ENCODE data around the gene EIF4A3.
"Not testable (repeated sequence)": the region's sequence is repeated elsewhere in the genome, so short reads cannot be mapped to it uniquely, and the experiment has no call there.

EIF4A3 gene

DNA sequence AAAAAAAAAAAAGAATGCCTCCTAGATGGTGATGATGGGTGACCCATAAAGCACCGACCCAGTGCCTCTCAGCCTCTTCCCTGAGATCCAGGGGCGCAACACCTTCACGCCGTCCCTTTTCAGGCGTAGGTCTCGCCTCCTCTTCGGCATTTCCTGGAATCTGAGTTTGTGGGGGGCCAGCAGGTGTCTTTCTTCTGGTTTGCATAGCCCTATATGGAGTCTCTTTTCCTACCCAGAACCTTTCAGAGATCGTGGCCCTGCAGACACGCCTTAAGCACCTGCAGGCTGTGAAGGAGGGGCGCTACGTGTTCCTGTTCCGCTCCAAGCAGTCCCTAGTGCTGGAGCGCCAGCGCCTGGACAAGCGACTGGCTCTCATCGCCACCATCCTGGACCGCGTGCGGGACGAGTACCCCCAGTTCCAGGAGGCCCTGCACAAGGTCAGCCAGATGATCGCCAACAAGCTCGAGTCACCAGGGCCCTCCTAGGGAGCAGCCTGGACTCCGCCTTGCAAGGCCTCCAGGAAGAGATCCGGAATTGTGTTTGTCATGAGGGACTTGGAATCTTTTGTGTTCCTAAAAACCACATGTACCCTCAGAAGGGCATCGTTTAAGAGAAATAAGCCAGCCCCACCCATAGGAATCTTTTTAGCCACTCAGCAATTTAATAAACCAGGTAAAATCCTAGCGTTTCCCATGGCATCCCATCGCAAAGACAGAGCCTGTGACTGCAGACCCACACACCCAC lies 47.5 kb downstream of the EIF4A3 start:
- DNase-seq (ENCODE audit: low spot score): no peak

DNA sequence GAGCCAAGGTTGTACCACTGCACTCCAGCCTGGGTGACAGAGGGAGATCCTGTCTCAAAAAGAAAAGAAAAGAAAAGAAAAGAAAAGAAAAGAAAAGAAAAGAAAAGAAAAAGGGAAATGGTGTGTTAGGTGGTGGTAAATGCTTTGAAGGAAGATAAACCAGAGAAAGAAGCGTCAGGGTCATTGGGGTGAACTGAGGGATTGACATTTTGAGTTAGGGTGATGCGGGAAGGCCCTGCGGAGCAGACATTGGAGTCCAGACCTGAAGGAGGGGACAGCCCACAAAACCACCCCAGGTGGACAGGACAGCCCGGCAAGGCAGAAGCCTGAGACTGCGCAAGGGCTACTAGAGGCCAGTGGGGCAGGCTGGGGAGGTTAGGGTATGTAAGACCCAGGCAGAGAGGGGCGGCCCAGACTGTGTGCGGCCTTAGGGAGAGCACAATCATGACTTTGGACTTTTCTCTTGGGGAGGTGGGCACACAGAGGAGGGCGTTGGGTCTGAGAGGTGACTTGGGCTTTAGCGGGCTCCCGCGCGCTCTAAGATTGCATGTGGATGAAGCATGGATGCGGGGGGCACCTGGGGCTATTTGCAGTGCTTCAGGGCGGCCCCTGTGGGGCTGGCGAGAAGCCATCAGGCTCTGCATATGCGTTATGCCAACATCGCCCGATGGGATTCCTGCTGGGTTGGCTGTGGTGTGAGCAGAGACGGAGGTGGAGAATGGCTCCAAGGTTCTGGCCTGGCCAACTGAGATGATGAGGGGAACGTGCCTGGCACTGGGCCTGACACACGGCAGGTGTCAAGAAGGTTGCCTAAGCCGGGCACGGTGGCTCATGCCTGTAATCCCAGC lies 48.9 kb downstream of the EIF4A3 start:
- DNase-seq (ENCODE audit: low spot score): no peak

DNA sequence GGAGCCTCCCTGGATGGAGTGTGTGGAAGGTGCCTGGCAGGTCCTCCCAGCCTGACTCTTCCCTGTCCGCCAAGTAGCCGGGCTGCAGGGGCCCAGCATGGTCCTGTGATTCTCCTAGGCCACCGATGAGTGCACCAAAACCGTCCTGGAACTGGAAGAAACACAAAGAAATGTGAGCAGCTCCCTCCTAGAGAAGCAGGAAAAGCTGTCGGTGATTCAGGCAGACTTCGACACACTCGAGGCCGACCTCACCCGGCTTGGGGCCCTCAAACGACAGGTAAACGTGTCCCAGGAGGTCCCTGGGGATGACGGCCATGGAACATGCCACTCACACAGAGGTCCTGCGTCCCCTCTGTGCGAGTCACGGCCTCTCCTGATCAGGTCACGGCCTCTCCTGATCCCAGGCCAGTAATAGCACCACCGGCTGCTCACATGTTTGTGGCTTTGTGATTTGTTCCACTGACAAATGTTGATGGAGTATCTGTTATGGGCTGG lies 49.8 kb downstream of the EIF4A3 start:
- no peak for DNase-seq (ENCODE audit: low spot score)

DNA sequence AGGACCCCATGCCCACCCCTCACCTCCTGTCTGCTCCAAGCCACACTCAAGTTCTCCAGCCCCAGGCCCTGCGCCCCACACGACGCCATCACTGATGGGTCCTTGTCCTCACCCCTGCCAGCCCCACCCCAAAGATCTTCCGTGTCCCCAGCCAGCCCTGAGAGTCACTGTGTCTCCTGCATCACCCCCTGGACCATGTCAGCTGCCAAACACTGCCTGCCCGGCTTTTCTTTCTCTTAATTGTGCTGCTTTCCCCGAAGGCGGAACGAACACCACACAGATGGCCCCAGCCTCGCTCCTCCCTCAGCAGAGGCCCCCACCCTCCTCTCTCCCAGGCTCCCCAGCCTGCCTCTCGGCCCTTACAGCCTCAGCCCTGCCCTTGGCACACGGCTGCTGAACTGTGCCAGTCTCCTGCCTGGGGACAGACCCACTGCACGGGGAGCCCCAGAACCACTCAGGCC lies 50.3 kb downstream of the EIF4A3 start:
- DNase-seq (ENCODE audit: low spot score): no peak

DNA sequence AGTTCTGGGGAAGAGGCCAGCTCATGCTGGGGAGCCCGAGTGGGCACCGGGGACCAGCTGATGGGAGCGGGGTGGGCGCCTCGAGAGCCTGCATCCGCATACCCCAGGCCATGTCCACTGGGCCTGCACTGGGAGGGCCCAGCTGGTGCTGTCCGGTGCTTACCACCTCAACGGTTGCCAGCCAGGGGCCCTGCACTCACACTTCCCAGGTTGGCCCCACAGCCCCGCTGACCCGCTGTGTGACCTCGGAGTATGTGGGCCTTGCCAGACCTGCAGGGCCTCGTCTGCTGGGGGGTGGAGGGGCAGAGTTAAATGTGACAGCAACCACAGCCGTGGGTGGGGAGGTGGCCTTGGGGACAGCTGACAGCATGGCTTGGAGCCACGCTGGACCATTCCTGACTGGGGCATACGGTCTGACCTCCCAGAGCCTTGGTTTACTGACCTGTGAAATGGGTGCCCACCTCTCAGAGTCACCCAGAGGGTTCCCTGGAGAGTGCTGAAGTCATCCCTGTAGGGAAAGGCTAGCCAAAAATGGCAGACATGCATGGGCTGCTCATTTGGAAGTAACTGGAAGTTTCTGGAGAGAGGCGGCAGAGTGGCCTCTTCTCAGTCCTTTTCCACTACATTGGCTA lies 51.0 kb downstream of the EIF4A3 start:
- no peak for DNase-seq (ENCODE audit: low spot score)

DNA sequence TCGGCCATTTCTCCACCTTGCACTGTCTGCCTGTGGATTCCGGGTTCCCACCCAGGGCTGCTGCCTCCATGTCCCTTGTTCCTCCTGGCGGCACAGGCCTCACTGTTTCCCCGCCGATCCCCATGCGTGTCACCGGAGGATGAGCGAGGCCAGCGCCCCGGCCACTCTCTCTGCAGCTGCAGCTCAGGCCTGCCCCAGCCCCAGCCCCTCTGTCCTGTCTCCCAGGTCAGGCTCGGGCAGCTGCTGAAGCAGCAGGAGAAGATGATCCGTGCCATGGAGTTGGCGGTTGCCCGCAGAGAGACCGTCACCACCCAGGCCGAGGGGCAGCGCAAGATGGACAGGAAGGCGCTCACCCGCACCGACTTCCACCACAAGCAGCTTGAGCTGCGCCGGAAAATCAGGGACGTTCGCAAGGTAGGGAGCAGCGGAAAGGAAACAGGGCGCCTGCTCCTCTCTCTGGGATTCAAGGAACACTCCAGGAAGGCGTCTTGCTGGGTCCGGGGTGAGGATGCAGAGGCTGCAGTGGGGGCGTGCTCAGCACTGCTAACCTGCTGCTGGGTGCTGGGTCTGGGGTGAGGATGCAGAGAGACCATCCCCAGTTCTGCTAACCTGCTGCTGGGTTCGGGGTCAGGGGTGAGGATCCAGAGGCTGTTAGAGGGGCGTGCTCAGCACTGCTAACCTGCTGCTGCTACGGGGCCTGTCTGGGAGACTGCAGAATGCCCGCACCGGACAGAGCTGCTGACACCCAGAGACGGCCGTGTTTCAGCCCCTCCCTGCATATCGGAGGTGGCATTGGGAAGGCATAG lies 51.7 kb downstream of the EIF4A3 start:
- DNase-seq (ENCODE audit: low spot score): no peak

DNA sequence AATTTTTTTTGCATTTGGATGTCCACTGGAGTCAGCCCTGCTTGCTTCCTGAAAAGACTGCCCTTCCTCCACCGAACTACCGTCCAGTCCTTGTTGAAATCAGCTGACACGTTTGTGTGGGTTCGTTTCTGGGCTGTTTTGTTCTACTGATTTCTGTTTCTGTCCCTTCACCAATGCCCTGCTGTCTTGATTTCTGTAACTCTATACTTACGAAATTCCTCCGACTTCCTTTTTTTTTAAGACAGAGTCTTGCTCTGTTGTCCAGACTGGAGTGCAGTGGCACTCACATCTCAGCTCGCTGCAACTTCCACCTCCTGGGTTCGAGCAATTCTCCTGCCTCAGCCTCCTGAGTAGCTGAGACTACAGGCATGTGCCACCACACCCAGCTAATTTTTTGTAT lies 54.0 kb downstream of the EIF4A3 start:
- no peak for DNase-seq (ENCODE audit: low spot score)

DNA sequence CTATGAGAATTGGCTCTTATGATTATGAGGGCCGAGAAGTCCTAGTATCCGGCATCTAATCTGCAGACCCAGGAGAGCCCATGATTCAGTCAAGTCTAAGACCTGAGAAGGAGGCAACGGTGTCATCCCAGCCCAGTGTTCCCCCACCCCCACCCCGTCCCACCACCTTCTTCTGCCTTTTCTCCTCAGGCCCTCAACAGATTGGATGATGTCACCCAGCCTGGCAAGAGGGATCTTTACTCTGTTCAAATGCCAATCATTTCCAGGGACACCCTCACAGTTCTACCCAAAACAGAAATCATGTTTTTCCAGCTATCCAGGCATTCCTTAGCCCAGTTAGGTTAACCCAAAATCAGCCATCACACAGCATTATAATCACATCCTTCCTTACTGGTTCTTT lies 55.6 kb downstream of the EIF4A3 start:
- no peak for DNase-seq (ENCODE audit: low spot score)

DNA sequence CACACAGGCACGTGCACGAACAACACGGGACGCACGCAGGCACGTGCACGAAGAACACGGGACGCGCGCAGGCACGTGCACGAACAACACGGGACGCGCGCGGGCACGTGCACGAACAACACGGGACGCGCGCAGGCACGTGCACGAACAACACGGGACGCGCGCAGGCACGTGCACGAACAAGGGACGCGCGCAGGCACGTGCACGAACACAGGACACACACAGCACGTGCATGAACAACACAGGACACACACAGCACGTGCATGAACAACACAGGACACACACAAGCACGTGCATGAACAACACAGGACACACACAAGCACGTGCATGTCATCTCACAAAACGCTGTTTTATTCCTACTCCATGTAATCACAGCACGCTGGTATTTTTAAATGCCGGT lies 56.8 kb downstream of the EIF4A3 start:
- DNase-seq (ENCODE audit: low spot score): not testable (repeated sequence)

DNA sequence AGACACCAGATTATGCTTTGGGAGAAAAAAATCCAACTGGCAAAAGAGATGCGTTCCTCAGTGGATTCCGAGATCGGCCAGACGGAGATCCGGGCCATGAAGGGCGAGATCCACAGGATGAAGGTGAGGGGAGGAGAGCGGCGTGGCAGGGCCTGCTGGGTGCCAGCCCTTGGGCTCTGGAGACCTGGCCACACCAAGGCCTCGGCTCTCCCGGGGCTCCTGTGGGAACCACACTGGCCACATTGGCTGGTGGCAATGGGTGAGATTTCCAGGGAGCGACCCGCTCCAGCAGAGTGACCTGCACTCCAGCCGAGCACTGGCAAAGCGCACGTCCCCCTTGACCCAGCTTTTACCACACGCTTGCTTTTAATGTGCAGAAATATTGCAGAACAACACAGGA lies 57.2 kb downstream of the EIF4A3 start:
- DNase-seq (ENCODE audit: low spot score): no peak

DNA sequence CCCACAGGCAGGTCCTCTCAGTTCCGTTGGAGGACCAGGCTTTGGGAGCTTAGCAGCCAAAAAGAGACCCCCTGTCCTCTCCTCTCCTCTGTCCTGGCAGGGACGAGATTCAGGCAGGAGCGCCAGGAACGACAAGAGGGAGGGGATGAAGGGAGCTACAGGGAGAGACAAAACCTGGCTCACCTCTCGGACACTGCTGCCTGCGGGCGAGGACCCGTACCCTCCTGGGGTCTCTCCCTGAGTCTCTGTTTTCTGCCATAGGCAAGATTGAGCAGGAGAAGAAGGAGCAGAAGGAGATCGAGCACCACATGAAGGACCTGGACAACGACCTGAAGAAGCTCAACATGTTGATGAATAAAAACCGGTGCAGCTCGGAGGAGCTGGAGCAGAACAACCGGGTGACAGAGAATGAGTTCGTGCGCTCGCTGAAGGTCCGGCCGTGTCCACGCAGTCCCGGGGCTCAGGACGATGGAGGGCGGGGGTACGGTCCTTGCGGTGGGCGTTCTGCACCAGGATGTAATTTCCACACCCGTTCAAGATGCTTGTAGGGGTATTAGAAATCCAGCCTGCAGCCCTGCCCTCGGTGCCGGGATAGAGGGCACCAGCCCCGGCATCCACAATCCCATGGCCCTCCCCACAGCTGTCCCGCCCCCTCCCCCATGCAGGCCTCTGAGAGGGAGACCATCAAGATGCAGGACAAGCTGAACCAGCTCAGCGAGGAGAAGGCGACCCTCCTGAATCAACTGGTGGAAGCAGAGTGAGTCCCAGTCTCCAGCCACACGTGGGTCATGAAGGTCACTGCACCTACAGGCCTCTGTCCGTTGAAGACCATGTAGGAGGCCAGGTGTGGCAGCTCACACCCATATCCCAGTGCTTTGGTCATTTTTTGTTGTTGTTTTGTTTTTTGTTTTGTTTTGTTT lies 59.3 kb downstream of the EIF4A3 start:
- DNase-seq (ENCODE audit: low spot score): no peak

DNA sequence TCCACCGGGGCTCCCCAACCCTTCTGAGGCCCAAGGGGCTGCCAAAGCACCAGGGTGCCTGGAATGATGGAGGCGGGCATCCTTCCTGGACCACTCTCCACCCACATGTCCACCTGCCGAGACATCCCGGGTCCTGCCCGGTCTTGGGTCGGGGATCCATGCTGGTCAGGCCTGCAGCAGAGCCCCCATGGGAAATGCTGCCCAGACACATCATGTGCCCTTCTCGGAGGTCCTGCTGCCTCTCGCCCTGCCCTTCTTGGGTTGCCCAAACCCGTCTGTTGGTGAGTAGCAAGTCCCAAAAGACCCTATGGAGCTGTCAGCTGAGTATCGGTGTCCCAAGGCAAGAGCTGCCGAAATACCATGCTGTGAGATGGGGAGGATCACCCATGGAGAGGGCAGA lies 60.3 kb downstream of the EIF4A3 start:
- no peak for DNase-seq (ENCODE audit: low spot score)

DNA sequence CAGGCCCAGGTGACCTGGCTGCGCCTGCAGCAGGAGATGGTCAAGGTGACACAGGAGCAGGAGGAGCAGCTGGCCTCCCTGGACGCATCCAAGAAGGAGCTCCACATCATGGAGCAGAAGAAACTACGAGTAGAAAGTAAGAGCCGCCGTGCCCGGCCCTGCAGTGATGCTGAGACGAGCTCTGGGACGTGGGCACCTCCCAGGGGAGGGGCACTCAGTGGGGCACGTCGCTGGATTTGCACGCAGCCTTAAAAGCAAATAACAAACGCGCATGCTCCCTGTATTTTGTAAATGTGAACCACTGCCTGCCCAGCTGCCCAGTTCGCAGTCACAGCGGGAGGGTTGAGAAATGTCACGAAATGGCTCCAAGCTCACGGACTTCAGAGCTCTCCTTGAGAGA lies 60.8 kb downstream of the EIF4A3 start:
- no peak for DNase-seq (ENCODE audit: low spot score)

DNA sequence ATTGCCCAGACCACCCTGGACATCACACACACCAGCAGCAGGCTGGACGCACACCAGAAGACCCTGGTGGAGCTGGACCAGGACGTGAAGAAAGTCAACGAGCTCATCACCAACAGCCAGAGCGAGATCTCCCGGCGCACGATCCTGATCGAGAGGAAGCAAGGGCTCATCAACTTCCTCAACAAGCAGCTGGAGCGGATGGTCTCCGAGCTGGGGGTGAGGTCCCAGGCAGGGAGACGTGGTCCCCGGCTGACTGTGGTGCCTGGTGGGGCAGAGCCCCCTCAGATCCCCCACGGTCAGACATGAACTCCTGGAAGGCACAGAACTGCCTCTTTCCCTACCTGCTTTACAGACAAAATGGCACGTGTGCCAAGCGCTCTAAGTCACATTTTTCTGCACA lies 62.2 kb downstream of the EIF4A3 start:
- DNase-seq (ENCODE audit: low spot score): no peak

Data from NAMALWA (cell line).